Measurements from ENCODE around the gene GALNT7.
"Not testable (repeated sequence)": the region's sequence is repeated elsewhere in the genome, so short reads cannot be mapped to it uniquely, and the experiment has no call there.

Gene GALNT7

GRCh38 chr4:173167758-173168395 is 734 bp upstream of the GALNT7 start:
- DNase-seq = peak; percentile 41 to 44

- DNase-seq = no peak
These were observed 492 bp downstream of the GALNT7 start for GRCh38 chr4:173169178-173169427.

GRCh38 chr4:173169428-173170181 is 994 bp downstream of the GALNT7 start:
- peak; percentile 18 to 63 for DNase-seq

- no peak for DNase-seq
These were observed 1.7 kb downstream of the GALNT7 start for GRCh38 chr4:173170182-173170778.

GRCh38 chr4:173171098-173171497 is 2.5 kb downstream of the GALNT7 start:
- no peak for DNase-seq

GRCh38 chr4:173171987-173172386 is 3.4 kb downstream of the GALNT7 start:
- DNase-seq = no peak

- no peak for DNase-seq
These were observed 5.6 kb downstream of the GALNT7 start for GRCh38 chr4:173174184-173174583.

GRCh38 chr4:173174594-173175012 is 6.0 kb downstream of the GALNT7 start:
- no peak for DNase-seq

GRCh38 chr4:173176010-173176409 is 7.4 kb downstream of the GALNT7 start:
- no peak for DNase-seq

GRCh38 chr4:173177232-173177631 is 8.6 kb downstream of the GALNT7 start:
- DNase-seq = no peak

- no peak for DNase-seq
These were observed 9.5 kb downstream of the GALNT7 start for GRCh38 chr4:173178144-173178543.

GRCh38 chr4:173181848-173182247 is 13.2 kb downstream of the GALNT7 start:
- no peak for DNase-seq

GRCh38 chr4:173182403-173182802 is 13.8 kb downstream of the GALNT7 start:
- no peak for DNase-seq

GRCh38 chr4:173183659-173184247 is 15.1 kb downstream of the GALNT7 start:
- not testable (repeated sequence) for DNase-seq

- DNase-seq = peak in 1 of 2 experiments; percentile 10
These were observed 17.4 kb downstream of the GALNT7 start for GRCh38 chr4:173185847-173186510.

- DNase-seq = no peak
These were observed 19.1 kb downstream of the GALNT7 start for GRCh38 chr4:173187732-173188131.

- DNase-seq = no peak
These were observed 20.0 kb downstream of the GALNT7 start for GRCh38 chr4:173188648-173189047.

- no peak for DNase-seq
These were observed 20.6 kb downstream of the GALNT7 start for GRCh38 chr4:173189117-173189693.

- no peak for DNase-seq
These were observed 23.0 kb downstream of the GALNT7 start for GRCh38 chr4:173191623-173192041.

- DNase-seq = no peak
These were observed 24.0 kb downstream of the GALNT7 start for GRCh38 chr4:173192375-173193162.

GRCh38 chr4:173194157-173194556 is 25.5 kb downstream of the GALNT7 start:
- no peak for DNase-seq

GRCh38 chr4:173195109-173195508 is 26.5 kb downstream of the GALNT7 start:
- no peak for DNase-seq

Data from NCI-H1930 (cell line).